Subcutaneous abdominal adipose tissue (tissue), 5 donors: ENCODE measurements around the gene ARHGEF3.

Experiments used
- H3K27ac ChIP-seq: one replicate; pipeline ENCODE4 v1.7.0; 2013; ENCODE audit warnings: low read depth, mild to moderate bottlenecking, inconsistent platforms, low read length, moderate library complexity
- H3K27me3 ChIP-seq, 5 donors: one replicate each; pipeline ENCODE4 v1.7.0; 2013; ENCODE audit warnings: low read length in 5 of 5, inconsistent platforms in 1 of 5; ENCODE audit not compliant: control insufficient read depth in 5 of 5, insufficient read depth in 4 of 5
- H3K36me3 ChIP-seq, 5 donors: one replicate each; pipeline ENCODE4 v1.7.0; 2013; ENCODE audit warnings: low read length in 5 of 5; ENCODE audit not compliant: control insufficient read depth in 5 of 5, insufficient read depth in 5 of 5
- H3K4me1 ChIP-seq, 5 donors: one replicate each; pipeline ENCODE4 v1.7.0; 2013; ENCODE audit warnings: low read length in 5 of 5, mild to moderate bottlenecking in 3 of 5, moderate library complexity in 1 of 5; ENCODE audit not compliant: control insufficient read depth in 5 of 5, insufficient read depth in 5 of 5
- H3K4me3 ChIP-seq, 5 donors: one replicate each; pipeline ENCODE4 v1.7.0; 2013; ENCODE audit warnings: low read length in 5 of 5, low read depth in 1 of 5
- H3K9ac ChIP-seq, 5 donors: one replicate each; pipeline ENCODE4 v1.7.0; 2013; ENCODE audit warnings: low read length in 5 of 5, mild to moderate bottlenecking in 4 of 5, moderate library complexity in 3 of 5
- H3K9me3 ChIP-seq, 5 donors: one replicate each; pipeline ENCODE4 v1.7.0; 2013; ENCODE audit warnings: low read length in 5 of 5; ENCODE audit not compliant: control insufficient read depth in 5 of 5
- donor health status: healthy.
- donor health status: healthy.
- donor health status: healthy.
- donor health status: healthy.
- donor health status: healthy.

ARHGEF3 gene

DNA sequence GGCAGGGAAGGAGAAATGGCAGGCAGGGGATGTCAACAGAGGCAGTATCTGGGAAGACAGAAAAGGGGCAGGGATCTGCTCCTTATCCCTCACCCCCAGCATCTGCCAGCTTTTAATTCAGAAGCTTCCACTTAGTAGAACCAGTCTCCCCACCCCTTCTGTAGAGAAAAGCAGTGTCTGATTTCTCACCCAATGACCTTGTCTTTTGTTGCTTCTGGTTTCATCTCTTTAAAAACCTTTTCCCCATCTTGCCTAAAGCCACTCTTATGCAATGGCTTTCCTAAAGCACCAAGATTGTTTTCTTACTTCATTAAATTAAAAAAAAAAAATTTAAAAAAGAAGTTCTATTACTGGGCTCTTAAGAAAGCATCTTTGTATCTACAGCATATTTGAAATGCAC, 27.8 kb downstream of the ARHGEF3 start:
- H3K4me1 ChIP-seq, result peaks cover 0 to 19% (median 11%) of the 10 kb centered on the region in 5 donors
- H3K27ac ChIP-seq, result no peak overlapping the region

DNA sequence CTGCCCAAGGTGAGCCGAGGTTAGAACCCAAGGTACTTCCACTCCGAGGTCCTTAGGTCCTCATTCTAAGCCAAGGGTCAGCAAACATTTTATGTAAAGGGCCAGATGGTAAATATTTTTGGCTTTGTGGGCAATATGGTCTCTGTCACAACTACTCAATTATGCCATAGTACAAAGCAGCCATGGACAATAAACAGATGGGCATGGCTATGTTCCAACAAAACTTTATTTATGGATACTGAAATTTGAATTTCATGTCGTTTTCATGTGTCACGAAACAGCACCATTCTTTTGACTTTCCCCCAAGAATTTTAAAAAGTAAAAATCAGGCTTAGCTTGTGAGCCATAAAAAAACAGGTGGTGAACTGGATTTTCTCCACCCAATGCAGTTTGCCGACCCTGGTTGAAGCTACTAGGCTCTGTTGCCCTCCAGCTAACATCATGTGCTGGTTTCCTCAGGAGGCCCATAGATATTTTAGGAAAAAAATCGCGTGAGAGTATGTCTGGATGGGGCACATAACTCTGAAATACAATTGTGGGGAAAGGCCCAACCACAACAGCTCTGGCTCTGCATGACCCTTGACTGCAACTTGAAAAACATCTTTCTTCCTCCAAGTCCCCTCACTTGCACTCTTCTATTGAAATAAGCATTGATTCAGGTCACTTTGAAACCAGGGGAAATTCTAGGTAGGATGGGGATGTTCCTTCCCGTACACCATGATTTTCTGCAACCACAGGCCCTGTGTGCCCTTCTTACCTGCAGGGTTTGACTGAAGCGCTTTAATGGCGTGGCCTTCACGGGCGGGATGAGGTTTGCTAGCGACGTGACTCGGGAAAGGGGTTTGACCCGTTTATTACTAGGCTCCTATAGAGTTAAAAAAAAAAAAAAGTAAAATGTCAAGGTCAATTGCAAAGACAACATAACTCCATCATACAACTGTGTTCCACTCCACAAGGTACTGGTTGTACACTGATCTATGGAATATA, 28.5 kb downstream of the ARHGEF3 start:
- Histone ChIP-seq H3K27ac (no peak overlapping the region), H3K4me1 (peaks cover 0 to 19% (median 11%) of the 10 kb centered on the region in 5 donors)

More for the DNA sequence above, 27.8 kb downstream of the ARHGEF3 start:
- no peak overlapping the region for H3K4me3 ChIP-seq
- no peaks in the 10 kb centered on the region for H3K27me3 ChIP-seq
- no peak overlapping the region for H3K9ac ChIP-seq
- peaks cover 3 to 21% (median 13%) of the 10 kb centered on the region in 5 donors for H3K36me3 ChIP-seq
- H3K9me3 ChIP-seq, result no peaks in the 10 kb centered on the region

DNA sequence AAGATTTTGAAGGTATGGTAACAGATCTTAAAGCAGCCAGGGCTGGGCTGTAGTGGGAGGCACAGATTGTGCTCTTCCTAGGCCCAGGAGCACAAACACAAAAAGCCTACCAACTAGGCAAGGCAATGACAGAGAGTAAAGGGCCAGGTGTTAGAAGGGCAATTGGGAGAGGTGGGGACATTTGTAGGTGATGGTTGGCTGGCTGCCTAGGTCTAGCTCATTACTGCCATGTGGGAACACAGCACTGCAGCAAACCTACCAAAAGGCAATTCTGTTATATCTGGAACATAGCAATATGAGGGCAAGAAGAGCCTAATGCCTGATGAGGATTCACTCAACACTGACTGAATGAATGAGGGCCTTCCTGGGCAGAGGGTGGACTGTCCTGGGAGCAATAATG, 30.4 kb downstream of the ARHGEF3 start:
- Histone ChIP-seq H3K4me1 (peaks cover 0 to 12% (median 5%) of the 10 kb centered on the region in 5 donors), H3K27me3 (no peaks in the 10 kb centered on the region), H3K36me3 (peaks cover 3 to 21% (median 13%) of the 10 kb centered on the region in 5 donors), H3K27ac (no peak overlapping the region), H3K9me3 (no peaks in the 10 kb centered on the region), H3K4me3 (no peak overlapping the region), H3K9ac (no peak overlapping the region)

More for the DNA sequence above, 28.5 kb downstream of the ARHGEF3 start:
- Histone ChIP-seq H3K36me3 (peaks cover 3 to 21% (median 13%) of the 10 kb centered on the region in 5 donors), H3K27me3 (no peaks in the 10 kb centered on the region), H3K9ac (no peak overlapping the region), H3K9me3 (no peaks in the 10 kb centered on the region), H3K4me3 (no peak overlapping the region)

DNA sequence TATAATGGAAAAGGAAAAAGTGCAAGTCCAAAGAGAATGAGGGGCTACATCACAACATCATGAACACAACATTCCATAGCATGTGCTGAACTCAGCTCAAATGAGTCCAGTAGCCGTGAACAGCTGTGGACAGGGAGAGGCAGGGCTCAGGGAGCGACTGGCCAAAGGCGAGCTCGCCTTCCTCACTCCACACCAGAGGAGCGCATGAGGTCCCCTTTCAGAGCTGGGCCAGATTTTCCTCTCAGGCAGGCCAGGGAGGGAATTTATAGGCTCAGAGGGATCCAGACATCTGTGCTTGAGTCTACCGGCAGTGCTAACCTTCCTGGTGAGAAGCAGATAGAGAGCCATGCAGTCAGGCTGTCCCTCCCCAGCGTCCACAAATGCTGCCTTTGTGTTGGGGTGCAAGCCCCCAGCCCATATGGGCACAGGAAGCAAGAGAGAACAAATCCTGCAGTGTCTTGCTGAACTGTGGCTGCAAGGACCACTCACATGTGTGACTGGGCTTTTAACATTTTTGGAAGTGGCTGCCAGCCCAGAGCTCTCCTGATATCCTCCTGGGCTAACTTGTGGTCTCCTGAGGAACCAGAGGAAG, 32.5 kb downstream of the ARHGEF3 start:
- Histone ChIP-seq H3K27ac (no peak overlapping the region), H3K36me3 (peaks cover 3 to 21% (median 13%) of the 10 kb centered on the region in 5 donors), H3K4me3 (no peak overlapping the region), H3K9ac (no peak overlapping the region), H3K4me1 (peaks cover 0 to 3% (median 0%) of the 10 kb centered on the region in 5 donors), H3K27me3 (no peaks in the 10 kb centered on the region), H3K9me3 (no peaks in the 10 kb centered on the region)

DNA sequence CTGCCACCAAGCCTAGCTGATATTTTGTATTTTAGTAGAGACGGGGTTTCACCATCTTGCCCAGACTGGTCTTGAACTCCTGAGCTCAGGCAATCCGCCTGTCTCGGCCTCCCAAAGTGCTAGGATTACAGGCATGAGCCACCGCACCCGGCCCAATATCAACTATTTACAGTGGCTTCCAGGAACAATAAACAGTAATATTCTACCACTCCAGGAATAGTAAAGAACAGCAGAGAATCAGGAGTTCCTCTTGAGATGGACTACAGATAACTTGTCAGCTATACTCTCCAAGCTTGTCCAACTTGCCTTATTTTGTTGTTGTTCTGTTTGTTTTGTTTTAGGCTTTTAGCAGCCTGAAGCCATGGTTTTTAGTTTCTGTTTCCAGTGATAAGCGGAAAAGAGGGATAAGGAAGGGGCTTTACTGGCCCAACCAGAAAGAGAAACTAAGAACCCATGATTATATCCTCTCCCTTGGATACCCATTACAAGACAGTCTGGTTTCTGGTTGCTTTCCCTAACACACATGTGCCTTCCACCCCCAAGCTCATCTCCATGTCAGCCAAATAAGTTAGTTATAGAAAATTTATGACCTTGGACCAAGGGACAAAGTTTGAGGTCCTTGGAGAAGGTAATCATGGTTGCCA, 36.7 kb downstream of the ARHGEF3 start:
- Histone ChIP-seq H3K27ac (no peak overlapping the region), H3K27me3 (no peaks in the 10 kb centered on the region), H3K4me1 (peaks cover 0 to 3% (median 0%) of the 10 kb centered on the region in 5 donors), H3K4me3 (no peak overlapping the region), H3K9ac (no peak overlapping the region), H3K36me3 (no peaks in the 10 kb centered on the region), H3K9me3 (no peaks in the 10 kb centered on the region)

DNA sequence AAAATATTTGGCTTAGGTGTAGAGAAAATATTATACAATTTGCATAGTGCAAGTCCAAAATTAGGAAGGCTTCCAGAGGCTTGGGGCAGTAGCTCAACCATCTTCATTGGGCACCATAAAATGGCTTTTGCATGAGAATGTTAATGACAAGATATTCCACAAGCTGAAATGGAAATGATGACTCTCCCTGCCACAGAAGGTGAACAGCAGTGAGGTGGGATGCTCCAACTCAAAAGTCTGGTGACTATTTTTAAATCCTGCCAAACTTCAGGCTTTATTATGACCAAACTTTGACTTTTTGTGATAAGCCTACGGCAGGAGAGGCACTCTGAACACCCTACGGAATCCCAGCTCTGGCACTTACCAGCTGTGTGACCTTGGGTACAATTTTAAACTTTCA, 37.6 kb downstream of the ARHGEF3 start:
- peaks cover 0 to 1% (median 0%) of the 10 kb centered on the region in 5 donors for H3K4me1 ChIP-seq
- H3K9ac ChIP-seq, result no peak overlapping the region
- H3K27ac ChIP-seq, result no peak overlapping the region
- no peaks in the 10 kb centered on the region for H3K9me3 ChIP-seq
- H3K27me3 ChIP-seq, result no peaks in the 10 kb centered on the region
- no peaks in the 10 kb centered on the region for H3K36me3 ChIP-seq
- no peak overlapping the region for H3K4me3 ChIP-seq

DNA sequence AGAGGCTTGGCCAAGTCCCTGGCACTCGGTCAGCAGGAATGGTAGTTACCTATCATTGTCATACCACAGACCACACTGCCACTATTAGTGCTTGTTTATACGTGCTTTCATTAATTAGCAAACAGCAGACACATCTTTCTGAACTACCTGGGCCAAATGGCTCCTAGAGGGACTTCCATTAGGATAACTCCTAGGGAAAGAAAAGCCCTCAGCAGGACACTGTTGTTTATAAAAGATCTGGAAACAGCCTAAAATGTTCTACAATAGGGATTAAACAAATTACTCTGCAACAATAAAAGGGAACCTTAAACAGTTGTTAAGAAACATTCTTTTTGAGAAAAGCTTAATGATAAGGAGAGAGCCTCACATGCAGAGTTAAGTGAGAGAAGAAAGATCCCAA, 38.5 kb downstream of the ARHGEF3 start:
- Histone ChIP-seq H3K27me3 (no peaks in the 10 kb centered on the region), H3K4me1 (peaks cover 0 to 6% (median 5%) of the 10 kb centered on the region in 5 donors), H3K36me3 (no peaks in the 10 kb centered on the region), H3K9me3 (no peaks in the 10 kb centered on the region), H3K4me3 (no peak overlapping the region), H3K27ac (no peak overlapping the region), H3K9ac (no peak overlapping the region)

DNA sequence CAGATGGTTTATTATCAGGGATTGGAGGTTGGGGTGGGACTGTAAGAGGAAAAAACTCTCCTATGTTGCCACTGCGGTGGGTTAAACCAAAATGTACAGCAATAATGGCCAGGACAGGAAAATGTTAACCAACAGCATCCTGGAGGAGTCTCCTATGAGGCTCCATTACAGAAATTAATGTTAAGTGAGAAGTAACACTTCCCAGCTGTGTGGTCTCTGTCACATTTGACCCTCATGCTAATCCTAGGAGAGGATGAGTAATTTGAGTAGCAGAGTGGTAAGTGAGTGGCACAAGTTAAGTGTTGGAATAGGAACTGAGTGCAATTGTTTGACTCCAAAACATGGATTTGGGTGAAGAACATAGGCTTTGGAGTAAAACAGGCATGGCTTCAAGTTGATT, 39.0 kb downstream of the ARHGEF3 start:
- no peaks in the 10 kb centered on the region for H3K9me3 ChIP-seq
- no peak overlapping the region for H3K27ac ChIP-seq
- H3K36me3 ChIP-seq, result no peaks in the 10 kb centered on the region
- no peak overlapping the region for H3K4me3 ChIP-seq
- H3K27me3 ChIP-seq, result no peaks in the 10 kb centered on the region
- H3K9ac ChIP-seq, result no peak overlapping the region
- H3K4me1 ChIP-seq, result peaks cover 0 to 7% (median 5%) of the 10 kb centered on the region in 5 donors

DNA sequence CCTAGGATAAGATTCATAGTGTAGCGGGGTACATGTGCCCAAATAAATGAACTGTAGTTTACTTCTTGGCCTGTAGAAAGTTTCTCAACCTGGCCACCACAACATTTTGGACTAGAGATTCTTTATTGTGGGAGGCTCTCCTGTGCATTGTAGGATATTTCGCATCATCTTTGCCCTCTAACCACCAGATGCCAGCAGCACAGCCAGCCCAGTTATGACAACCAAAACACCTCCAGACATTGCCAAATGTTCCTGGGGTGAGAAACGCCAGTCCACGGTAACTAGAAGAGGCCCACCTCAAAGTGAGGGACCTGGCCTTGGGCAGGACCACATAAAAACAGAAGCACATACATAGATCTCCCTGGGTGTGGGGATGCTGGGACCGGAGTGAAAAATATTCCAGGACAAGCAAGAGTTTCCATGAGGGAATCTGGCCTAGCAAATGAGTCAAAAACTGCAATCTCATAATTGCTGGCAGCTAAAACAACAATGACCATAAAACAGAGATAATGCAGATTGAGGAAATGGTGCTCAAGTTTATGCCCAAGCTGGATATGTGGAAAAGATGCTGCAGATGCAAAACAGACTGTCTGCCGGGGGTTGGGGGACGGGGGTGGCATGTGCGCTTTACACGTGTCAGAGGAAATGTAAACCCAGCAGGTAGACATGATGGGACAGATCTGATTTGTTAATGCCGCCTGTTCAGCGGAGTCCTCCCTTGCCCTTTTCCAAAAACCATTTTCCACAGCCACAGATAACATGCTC, 39.7 kb downstream of the ARHGEF3 start:
- Histone ChIP-seq H3K4me1 (peaks cover 0 to 7% (median 5%) of the 10 kb centered on the region in 5 donors), H3K27me3 (no peaks in the 10 kb centered on the region), H3K9ac (no peak overlapping the region), H3K4me3 (no peak overlapping the region), H3K27ac (no peak overlapping the region), H3K9me3 (no peaks in the 10 kb centered on the region), H3K36me3 (no peaks in the 10 kb centered on the region)
